Prostate gland (tissue), 2 donors: ENCODE data around the gene ZNF620. TPM values are rescaled to one million over a fixed set of nuclear protein-coding genes. Genes with fewer than 3 reads are reported as not detected.
A peak's percentile ranks its signal among the peaks of the same experiment; 100 is the strongest.

Source experiments
- DNase-seq: peaks from one replicate; pipeline ENCODE4 v3.0.0-alpha.2; 2019; ENCODE audit warnings: low spot score
- H3K27ac ChIP-seq, 2 donors: fragments of 200-600 bp; sonication (generic); 2 replicates each; pipeline ENCODE4 v1.5.1; 2017 to 2019
- H3K27me3 ChIP-seq: fragments of 200-600 bp; sonication (generic); replicated peaks from 2 replicates; pipeline ENCODE4 v1.5.1; 2019; ENCODE audit not compliant: insufficient read depth
- H3K36me3 ChIP-seq, 2 donors: fragments of 200-600 bp; sonication (generic); 1 replicate in 1 of 2; 2 replicates in 1 of 2; pipeline versions ENCODE4 v1.5.1 to v1.8.1; 2017 to 2019
- H3K4me1 ChIP-seq: fragments of 200-600 bp; sonication (generic); replicated peaks from 2 replicates; pipeline ENCODE4 v1.5.1; 2019
- H3K4me3 ChIP-seq, 2 donors: fragments of 200-600 bp; sonication (generic); 2 replicates each; pipeline ENCODE4 v1.5.1; 2017 to 2019
- H3K9me3 ChIP-seq: fragments of 200-600 bp; sonication (generic); 2 replicates; pipeline ENCODE4 v1.5.1; 2017
- CTCF ChIP-seq, 4 experiments: fragments of 200-600 bp in 2 of 4; fragments of 450-650 bp in 2 of 4; sonication (generic) in 2 of 4; IDR thresholded peaks; 1 replicate in 3 of 4; 2 replicates in 1 of 4; pipeline ENCODE4 v1.5.1; 2016 to 2019; ENCODE audit warnings: antibody characterized with exemption in 4 of 4, mild to moderate bottlenecking in 2 of 4, moderate library complexity in 2 of 4
- POLR2A ChIP-seq: fragments of 450-650 bp; IDR thresholded peaks from one replicate; pipeline ENCODE4 v1.6.1; 2016; ENCODE audit warnings: antibody characterized with exemption, mild to moderate bottlenecking
- POLR2AphosphoS5 ChIP-seq: sonication (generic); formaldehyde crosslinking; IDR thresholded peaks from one replicate; pipeline ENCODE4 v1.6.1; 2017; ENCODE audit warnings: antibody characterized with exemption
- WGBS: methylation state at CpG from one replicate; pipeline ENCODE4 v1.1.5; 2018; 5-methylcytosine and 5-hydroxymethylcytosine counted together
- intact Hi-C: fragments of 100-400 bp; cut with DNase I; formaldehyde crosslinking; loops from one replicate; pipeline ENCODE4 v1.14.2; 2022
- total RNA-seq, 2 donors: library from RNA; depleted of rRNA; stranded (reverse); fragments of >200 nt; gene quantifications; one replicate each; pipeline ENCODE4 v1.1.0, GENCODE V29; 2016

The ZNF620 gene
- total RNA-seq, 2 donors from 2014 or later: 4.0 to 4.3 TPM

GRCh38 chr3:40518067-40518466 is 12.2 kb downstream of the ZNF620 start:
- H3K4me1 ChIP-seq: no peaks in the 10 kb centered on the region
- no peak overlapping the region for H3K4me3 ChIP-seq
- WGBS: 86% methylated on average over 1 of the region's 1 CpG
- H3K9me3 ChIP-seq: no peaks in the 10 kb centered on the region
- H3K27me3 ChIP-seq: no peaks in the 10 kb centered on the region
- no peak for DNase-seq
- TF ChIP-seq CTCF (IDR thresholded peaks at IDR 0.05): no peak
- no peak for TF ChIP-seq POLR2A
- TF ChIP-seq POLR2AphosphoS5: no peak
- H3K36me3 ChIP-seq: no peaks in the 10 kb centered on the region
- no peak overlapping the region for H3K27ac ChIP-seq
- intact Hi-C loops: no loop called here

- H3K9me3 ChIP-seq: no peaks in the 10 kb centered on the region
- no peaks in the 10 kb centered on the region for H3K4me1 ChIP-seq
- no peak for TF ChIP-seq POLR2AphosphoS5
- TF ChIP-seq CTCF (IDR thresholded peaks at IDR 0.05): no peak
- TF ChIP-seq POLR2A: no peak
- H3K27ac ChIP-seq: no peak overlapping the region
- intact Hi-C loops: no loop called here
- no peaks in the 10 kb centered on the region for H3K36me3 ChIP-seq
- H3K27me3 ChIP-seq: no peaks in the 10 kb centered on the region
- 97% methylated on average over 1 of the region's 1 CpG for WGBS
- no peak overlapping the region for H3K4me3 ChIP-seq
- DNase-seq: no peak
These were observed 13.0 kb downstream of the ZNF620 start for GRCh38 chr3:40518848-40519247.

- 95% methylated on average over 3 of the region's 3 CpGs for WGBS
- no peaks in the 10 kb centered on the region for H3K36me3 ChIP-seq
- TF ChIP-seq POLR2A (no peak), CTCF (IDR thresholded peaks at IDR 0.05) (no peak), POLR2AphosphoS5 (no peak)
- no peaks in the 10 kb centered on the region for H3K27me3 ChIP-seq
- no peak for DNase-seq
- no peak overlapping the region for H3K27ac ChIP-seq
- intact Hi-C loops: no loop called here
- H3K4me1 ChIP-seq: no peaks in the 10 kb centered on the region
- H3K9me3 ChIP-seq: no peaks in the 10 kb centered on the region
- no peak overlapping the region for H3K4me3 ChIP-seq
These were observed 15.4 kb downstream of the ZNF620 start for GRCh38 chr3:40521254-40521653.

- H3K36me3 ChIP-seq: no peaks in the 10 kb centered on the region
- WGBS: 37% methylated on average over 2 of the region's 2 CpGs
- TF ChIP-seq POLR2AphosphoS5 (no peak), CTCF (IDR thresholded peaks at IDR 0.05) (no peak), POLR2A (no peak)
- no peaks in the 10 kb centered on the region for H3K4me1 ChIP-seq
- intact Hi-C loops: no loop called here
- peak overlapping the region in 1 of 2 donors; percentile 63 for H3K4me3 ChIP-seq
- peak overlapping the region; percentile 81 to 88 for H3K27ac ChIP-seq
- peak; percentile 14 for DNase-seq
- H3K27me3 ChIP-seq: no peaks in the 10 kb centered on the region
- no peaks in the 10 kb centered on the region for H3K9me3 ChIP-seq
These were observed 17.9 kb downstream of the ZNF620 start for GRCh38 chr3:40523781-40524180.

- no peaks in the 10 kb centered on the region for H3K36me3 ChIP-seq
- H3K27ac ChIP-seq: peak overlapping the region; percentile 81 to 88
- 20% methylated on average over 5 of the region's 5 CpGs for WGBS
- no peaks in the 10 kb centered on the region for H3K27me3 ChIP-seq
- no peaks in the 10 kb centered on the region for H3K9me3 ChIP-seq
- no peaks in the 10 kb centered on the region for H3K4me1 ChIP-seq
- H3K4me3 ChIP-seq: peak overlapping the region; percentile 63 to 82
- intact Hi-C loops: no loop called here
- no peak for DNase-seq
- no peak for TF ChIP-seq POLR2AphosphoS5
- no peak for TF ChIP-seq CTCF (IDR thresholded peaks at IDR 0.05)
- TF ChIP-seq POLR2A: no peak
These were observed 18.4 kb downstream of the ZNF620 start for GRCh38 chr3:40524222-40524567.
